HCT116 (cell line): ENCODE measurements around the gene CD1E.

Experiments used
- CTCF ChIP-seq, 3 experiments: fragments of 200-600 bp in 1 of 3; sonication (generic) in 1 of 3; IDR thresholded peaks in 2 of 3; conservative IDR thresholded peaks in 1 of 3; 2 replicates each; pipeline ENCODE4 v1.5.1; 2012 to 2017; ENCODE audit warnings: low read depth in 2 of 3, low read length in 2 of 3, antibody characterized with exemption in 1 of 3, borderline replicate concordance in 1 of 3, control low read depth in 1 of 3, mild to moderate bottlenecking in 1 of 3, mixed read lengths in 1 of 3, mixed run types in 1 of 3, moderate library complexity in 1 of 3; ENCODE audit not compliant: insufficient read depth in 1 of 3
- EGR1 ChIP-seq: IDR thresholded peaks from 2 replicates; pipeline ENCODE4 v1.6.1; 2012; ENCODE audit warnings: low read depth
- EZH2 ChIP-seq: fragments of 200-600 bp; sonication (generic); IDR thresholded peaks from 2 replicates; pipeline ENCODE4 v1.6.1; 2017; ENCODE audit warnings: antibody characterized with exemption, mixed run types
- POLR2A ChIP-seq: IDR thresholded peaks from 2 replicates; pipeline ENCODE4 v1.7.0; 2011; ENCODE audit warnings: borderline replicate concordance; ENCODE audit not compliant: insufficient read depth, insufficient read length; ENCODE audit errors: extremely low read depth
- TCF7L2 ChIP-seq: IDR thresholded peaks from 2 replicates; pipeline ENCODE4 v1.7.0; 2011; ENCODE audit warnings: borderline replicate concordance, inconsistent platforms; ENCODE audit not compliant: insufficient read depth, insufficient read length; ENCODE audit errors: extremely low read depth

GRCh38 chr1:158323866-158324265 lies 29.8 kb upstream of the CD1E start:
- TF ChIP-seq CTCF (IDR thresholded peaks at IDR 0.05 in 2 of 3, conservative IDR thresholded peaks at IDR 0.05 in 1 of 3; ENCODE audit: borderline replicate concordance in 1 of 3, insufficient read depth in 1 of 3, low read depth in 2 of 3, low read length in 2 of 3): no peak
- no peak for TF ChIP-seq EZH2
- no peak for TF ChIP-seq TCF7L2
- TF ChIP-seq EGR1: no peak
- TF ChIP-seq POLR2A: no peak
